ENCODE data around the gene VASH1.

GRCh38 chr14:76808990-76809389, 47.7 kb downstream of the VASH1 start:
- TF ChIP-seq, protein P1, sequence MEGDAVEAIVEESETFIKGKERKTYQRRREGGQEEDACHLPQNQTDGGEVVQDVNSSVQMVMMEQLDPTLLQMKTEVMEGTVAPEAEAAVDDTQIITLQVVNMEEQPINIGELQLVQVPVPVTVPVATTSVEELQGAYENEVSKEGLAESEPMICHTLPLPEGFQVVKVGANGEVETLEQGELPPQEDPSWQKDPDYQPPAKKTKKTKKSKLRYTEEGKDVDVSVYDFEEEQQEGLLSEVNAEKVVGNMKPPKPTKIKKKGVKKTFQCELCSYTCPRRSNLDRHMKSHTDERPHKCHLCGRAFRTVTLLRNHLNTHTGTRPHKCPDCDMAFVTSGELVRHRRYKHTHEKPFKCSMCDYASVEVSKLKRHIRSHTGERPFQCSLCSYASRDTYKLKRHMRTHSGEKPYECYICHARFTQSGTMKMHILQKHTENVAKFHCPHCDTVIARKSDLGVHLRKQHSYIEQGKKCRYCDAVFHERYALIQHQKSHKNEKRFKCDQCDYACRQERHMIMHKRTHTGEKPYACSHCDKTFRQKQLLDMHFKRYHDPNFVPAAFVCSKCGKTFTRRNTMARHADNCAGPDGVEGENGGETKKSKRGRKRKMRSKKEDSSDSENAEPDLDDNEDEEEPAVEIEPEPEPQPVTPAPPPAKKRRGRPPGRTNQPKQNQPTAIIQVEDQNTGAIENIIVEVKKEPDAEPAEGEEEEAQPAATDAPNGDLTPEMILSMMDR (conservative IDR thresholded peaks at IDR 0.05; ENCODE audit: low read depth in 2 of 2), result no peak
- TF ChIP-seq EZH2phosphoT487 (IDR thresholded peaks at IDR 0.05; ENCODE audit: unreplicated experiment) (no peak), CREB1 (CRISPR knock-in tag; IDR thresholded peaks at IDR 0.05; ENCODE audit: low read depth) (no peak), POLR2AphosphoS5 (IDR thresholded peaks at IDR 0.05; ENCODE audit: low read depth) (no peak), ZNF331 (CRISPR knock-in tag; IDR thresholded peaks at IDR 0.05; ENCODE audit: low read depth) (no peak), STAT1 (IDR thresholded peaks at IDR 0.05; ENCODE audit: unreplicated experiment) (no peak), JUNB (IDR thresholded peaks at IDR 0.05; ENCODE audit: unreplicated experiment) (no peak), EZH2 (IDR thresholded peaks at IDR 0.05; ENCODE audit: low read depth, unreplicated experiment) (no peak), NANOG (IDR thresholded peaks at IDR 0.05; ENCODE audit: borderline replicate concordance) (no peak), ZNF114 (CRISPR knock-in tag; IDR thresholded peaks at IDR 0.05) (no peak)
- TF ChIP-seq, protein P2, sequence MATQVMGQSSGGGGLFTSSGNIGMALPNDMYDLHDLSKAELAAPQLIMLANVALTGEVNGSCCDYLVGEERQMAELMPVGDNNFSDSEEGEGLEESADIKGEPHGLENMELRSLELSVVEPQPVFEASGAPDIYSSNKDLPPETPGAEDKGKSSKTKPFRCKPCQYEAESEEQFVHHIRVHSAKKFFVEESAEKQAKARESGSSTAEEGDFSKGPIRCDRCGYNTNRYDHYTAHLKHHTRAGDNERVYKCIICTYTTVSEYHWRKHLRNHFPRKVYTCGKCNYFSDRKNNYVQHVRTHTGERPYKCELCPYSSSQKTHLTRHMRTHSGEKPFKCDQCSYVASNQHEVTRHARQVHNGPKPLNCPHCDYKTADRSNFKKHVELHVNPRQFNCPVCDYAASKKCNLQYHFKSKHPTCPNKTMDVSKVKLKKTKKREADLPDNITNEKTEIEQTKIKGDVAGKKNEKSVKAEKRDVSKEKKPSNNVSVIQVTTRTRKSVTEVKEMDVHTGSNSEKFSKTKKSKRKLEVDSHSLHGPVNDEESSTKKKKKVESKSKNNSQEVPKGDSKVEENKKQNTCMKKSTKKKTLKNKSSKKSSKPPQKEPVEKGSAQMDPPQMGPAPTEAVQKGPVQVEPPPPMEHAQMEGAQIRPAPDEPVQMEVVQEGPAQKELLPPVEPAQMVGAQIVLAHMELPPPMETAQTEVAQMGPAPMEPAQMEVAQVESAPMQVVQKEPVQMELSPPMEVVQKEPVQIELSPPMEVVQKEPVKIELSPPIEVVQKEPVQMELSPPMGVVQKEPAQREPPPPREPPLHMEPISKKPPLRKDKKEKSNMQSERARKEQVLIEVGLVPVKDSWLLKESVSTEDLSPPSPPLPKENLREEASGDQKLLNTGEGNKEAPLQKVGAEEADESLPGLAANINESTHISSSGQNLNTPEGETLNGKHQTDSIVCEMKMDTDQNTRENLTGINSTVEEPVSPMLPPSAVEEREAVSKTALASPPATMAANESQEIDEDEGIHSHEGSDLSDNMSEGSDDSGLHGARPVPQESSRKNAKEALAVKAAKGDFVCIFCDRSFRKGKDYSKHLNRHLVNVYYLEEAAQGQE (IDR thresholded peaks at IDR 0.05; ENCODE audit: unreplicated experiment), result no peak
